ENCODE data around the gene C1orf198.

DNA sequence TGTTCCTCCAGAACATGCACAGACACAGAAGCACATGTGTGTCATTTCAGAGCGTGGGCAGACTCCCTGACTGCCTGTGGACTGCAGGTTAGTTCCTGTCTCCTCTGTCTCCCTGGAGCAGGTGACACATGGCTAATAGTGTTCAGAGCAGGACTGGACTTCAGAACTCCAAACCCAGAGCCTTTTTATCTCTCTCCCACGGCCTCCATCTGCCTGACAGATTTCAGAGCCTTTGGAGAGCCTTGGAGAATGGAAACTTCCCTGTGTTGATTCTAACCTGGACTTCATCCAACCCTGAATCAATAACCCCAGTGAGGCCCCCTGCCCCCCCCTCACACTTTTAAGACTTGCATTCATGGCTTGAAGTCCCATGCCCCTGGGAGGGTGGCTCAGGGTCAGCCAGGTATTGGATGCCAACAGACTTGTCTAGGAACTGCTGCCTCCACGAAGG, 44.4 kb downstream of the C1orf198 start:
- TF ChIP-seq CTCF (conservative IDR thresholded peaks at IDR 0.05): no peak
- no peak for TF ChIP-seq ZFX (IDR thresholded peaks at IDR 0.05)

Measured in C4-2B (cell line).